MM.1S (cell line): ENCODE results near the gene HABP2.

Experiments used
- EZH2 ChIP-seq: fragments of 300-600 bp; sonication (generic); optimal IDR thresholded peaks from 2 replicates; pipeline ENCODE3; 2017; ENCODE audit warnings: low read depth, mild to moderate bottlenecking, antibody characterized with exemption, low read length, mixed read lengths
- TF ChIP-seq, protein P1 (sequence below): fragments of 300-600 bp; sonication (generic); IDR thresholded peaks from 2 replicates; pipeline ENCODE4 v1.5.1; 2016; ENCODE audit warnings: antibody characterized with exemption, low read length, mixed read lengths

DNA sequence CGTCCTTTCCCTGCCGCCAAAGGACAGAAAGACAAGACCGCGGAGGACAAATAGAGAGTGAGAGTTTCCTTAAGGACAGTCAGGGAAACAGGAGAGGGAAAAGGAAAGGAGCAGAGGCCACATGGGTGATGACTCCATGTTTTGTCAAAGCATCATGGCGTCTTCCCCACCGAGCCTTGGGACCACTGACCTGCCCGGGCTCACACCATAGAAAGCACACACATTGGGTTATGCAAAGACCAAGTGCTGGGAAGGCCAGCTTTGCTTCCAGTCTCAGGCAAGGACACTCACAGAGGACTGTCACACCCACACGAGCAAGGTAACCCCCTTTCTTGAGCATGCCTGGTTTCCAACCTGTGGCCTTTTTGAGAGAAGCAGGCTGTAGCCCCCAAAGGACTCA, 23.3 kb upstream of the HABP2 start:
- TF ChIP-seq, protein P1, sequence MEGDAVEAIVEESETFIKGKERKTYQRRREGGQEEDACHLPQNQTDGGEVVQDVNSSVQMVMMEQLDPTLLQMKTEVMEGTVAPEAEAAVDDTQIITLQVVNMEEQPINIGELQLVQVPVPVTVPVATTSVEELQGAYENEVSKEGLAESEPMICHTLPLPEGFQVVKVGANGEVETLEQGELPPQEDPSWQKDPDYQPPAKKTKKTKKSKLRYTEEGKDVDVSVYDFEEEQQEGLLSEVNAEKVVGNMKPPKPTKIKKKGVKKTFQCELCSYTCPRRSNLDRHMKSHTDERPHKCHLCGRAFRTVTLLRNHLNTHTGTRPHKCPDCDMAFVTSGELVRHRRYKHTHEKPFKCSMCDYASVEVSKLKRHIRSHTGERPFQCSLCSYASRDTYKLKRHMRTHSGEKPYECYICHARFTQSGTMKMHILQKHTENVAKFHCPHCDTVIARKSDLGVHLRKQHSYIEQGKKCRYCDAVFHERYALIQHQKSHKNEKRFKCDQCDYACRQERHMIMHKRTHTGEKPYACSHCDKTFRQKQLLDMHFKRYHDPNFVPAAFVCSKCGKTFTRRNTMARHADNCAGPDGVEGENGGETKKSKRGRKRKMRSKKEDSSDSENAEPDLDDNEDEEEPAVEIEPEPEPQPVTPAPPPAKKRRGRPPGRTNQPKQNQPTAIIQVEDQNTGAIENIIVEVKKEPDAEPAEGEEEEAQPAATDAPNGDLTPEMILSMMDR = no peak
- no peak for TF ChIP-seq EZH2
